LNCaP clone FGC (cell line): Measurements from ENCODE around the gene SLC44A1.

Source experiments
- DNase-seq: peaks from one replicate; pipeline ENCODE4 v3.0.0-alpha.2; 2011; ENCODE audit warnings: low read depth
- H3K4me3 ChIP-seq: 2 replicates; pipeline ENCODE4 v1.5.1; 2011; ENCODE audit warnings: mild to moderate bottlenecking, low read depth, low read length, control low read depth
- CTCF ChIP-seq: IDR thresholded peaks from 2 replicates; pipeline ENCODE4 v1.5.1; 2012; ENCODE audit warnings: mild to moderate bottlenecking; ENCODE audit not compliant: control insufficient read depth, insufficient read depth; ENCODE audit errors: extremely low read depth

Gene SLC44A1

DNA sequence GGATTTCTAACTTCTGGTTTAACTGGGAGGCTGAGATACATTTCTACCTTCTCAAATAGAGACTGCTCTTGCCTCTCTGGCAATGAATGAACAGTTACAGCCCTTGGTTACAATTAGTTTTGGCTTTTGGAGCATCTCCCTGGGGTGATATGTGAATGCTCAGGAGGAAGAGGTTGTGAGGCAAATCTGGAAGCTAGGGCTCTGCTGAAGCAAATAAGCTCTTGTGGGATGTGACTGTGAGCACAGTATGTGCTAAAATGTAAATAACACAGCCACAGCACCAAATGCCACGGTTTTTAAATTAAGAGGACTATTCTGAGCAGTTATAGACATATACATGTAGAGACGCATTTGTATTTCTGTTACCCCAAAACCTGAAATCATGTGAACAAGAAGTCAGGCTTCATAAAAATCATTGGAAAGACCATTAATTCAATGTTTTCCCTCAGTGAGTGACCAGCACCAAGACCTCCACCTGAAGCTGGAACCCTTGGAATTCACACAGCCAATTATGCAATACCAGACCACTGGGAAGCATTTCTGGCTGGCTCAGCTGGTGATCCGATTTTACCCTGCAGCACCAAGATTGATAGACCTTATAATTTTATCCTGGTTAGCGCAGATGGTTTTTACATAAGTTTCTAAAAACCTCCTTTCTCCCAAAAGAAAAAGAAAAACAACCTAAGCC lies 3.0 kb upstream of the SLC44A1 start:
- no peak for DNase-seq
- H3K4me3 ChIP-seq, result no peak overlapping the region

DNA sequence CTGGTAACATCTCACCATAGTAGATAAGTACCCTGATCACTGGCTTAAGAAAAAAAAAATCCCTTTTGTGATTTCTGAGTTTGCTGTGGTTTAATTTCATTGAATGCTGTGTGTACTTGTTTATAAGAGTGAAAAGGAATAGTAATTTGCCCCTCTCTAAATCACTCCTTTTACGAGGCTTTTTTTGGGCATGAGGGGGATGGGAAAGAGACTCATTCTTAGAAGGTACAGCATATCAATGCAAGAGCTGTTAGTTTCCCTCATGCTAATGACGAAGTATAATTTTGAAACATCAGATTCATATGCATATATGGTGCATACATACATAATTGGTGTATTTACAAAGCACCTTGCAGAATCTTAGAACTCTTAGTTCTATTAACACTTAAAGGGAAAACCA lies 2.4 kb upstream of the SLC44A1 start:
- TF ChIP-seq CTCF, result no peak
- H3K4me3 ChIP-seq, result no peak overlapping the region

More for the DNA sequence above, 3.0 kb upstream of the SLC44A1 start:
- no peak for TF ChIP-seq CTCF

GRCh38 chr9:105242557-105242956 lies 1.9 kb upstream of the SLC44A1 start:
- TF ChIP-seq CTCF, result no peak
- no peak for DNase-seq
- no peak overlapping the region for H3K4me3 ChIP-seq

More for the DNA sequence above, 2.4 kb upstream of the SLC44A1 start:
- no peak for DNase-seq

DNA sequence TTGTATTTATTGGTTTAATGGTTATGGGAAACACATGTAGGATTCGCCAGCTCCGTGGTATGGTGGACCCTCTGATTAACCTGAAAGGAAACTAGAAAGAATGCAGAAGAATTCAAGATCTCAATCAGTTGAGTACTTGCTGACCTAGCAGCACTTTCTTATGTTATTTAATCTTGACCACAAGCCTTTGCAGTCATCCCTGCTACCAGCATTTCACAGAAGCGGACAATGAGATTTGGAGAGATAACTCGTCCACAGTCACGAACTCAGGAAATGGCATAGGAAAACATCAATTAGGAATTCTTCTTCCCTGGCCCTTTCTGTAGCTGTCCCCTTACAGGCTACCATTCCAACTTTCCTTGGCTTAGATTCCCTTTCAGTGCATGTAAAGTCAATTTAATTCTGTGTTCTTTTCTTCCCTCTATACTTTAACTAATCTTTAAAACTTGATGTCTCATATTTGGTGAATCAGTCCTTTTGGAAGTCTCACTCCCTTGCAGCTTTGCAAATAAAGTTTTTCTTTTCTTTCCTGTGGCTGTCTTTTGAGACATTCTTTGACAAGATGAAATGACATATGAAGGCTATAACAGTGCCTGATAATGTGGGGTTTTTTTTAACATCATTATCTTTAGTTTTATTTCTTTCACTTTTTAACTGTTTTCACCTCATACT lies 1.3 kb upstream of the SLC44A1 start:
- no peak for DNase-seq
- no peak for TF ChIP-seq CTCF
- H3K4me3 ChIP-seq, result no peak overlapping the region

- no peak for TF ChIP-seq CTCF
- no peak for DNase-seq
- peak overlapping the region; percentile 80 for H3K4me3 ChIP-seq
Measured at GRCh38 chr9:105244734-105245028, 230 bp downstream of the SLC44A1 start.

GRCh38 chr9:105245029-105245890 lies 809 bp downstream of the SLC44A1 start:
- peak; percentile 52 for DNase-seq
- peak overlapping the region; percentile 80 for H3K4me3 ChIP-seq
- TF ChIP-seq CTCF, result peak; percentile 64
